Sigmoid colon (tissue), 3 donors: ENCODE measurements around the gene HEATR5A.

ENCODE experiments used
- POLR2A ChIP-seq, 2 donors: fragments of 450-650 bp; IDR thresholded peaks; one replicate each; pipeline ENCODE4 v1.6.1; 2016; ENCODE audit warnings: antibody characterized with exemption in 2 of 2, mild to moderate bottlenecking in 2 of 2, moderate library complexity in 2 of 2
- TF ChIP-seq, protein P1 (sequence below), 4 experiments: fragments of 450-650 bp in 3 of 4; fragments of 200-600 bp in 1 of 4; IDR thresholded peaks; one replicate each; pipeline ENCODE4 v1.5.1; 2016 to 2019; ENCODE audit warnings: antibody characterized with exemption in 4 of 4, mild to moderate bottlenecking in 3 of 4, moderate library complexity in 2 of 4

DNA sequence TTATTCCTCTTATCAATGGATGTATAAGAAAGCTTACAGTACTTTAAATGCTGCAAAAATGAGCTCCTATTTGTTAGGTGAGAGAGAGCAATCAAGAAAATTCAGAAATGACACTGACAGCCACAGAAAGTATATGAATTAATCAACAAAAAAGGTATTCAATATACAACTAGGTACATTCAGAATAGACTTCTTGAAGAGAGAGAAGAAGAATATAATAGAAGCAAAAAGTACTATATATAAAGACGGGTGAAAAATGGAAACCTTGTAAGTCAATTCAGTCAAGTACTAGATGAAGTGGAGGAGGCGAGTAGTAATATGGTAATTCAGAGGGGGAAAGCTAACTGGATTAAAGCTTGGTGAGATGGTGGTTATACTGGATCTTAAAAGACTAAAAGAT is 74.3 kb downstream of the HEATR5A start:
- TF ChIP-seq, protein P1, sequence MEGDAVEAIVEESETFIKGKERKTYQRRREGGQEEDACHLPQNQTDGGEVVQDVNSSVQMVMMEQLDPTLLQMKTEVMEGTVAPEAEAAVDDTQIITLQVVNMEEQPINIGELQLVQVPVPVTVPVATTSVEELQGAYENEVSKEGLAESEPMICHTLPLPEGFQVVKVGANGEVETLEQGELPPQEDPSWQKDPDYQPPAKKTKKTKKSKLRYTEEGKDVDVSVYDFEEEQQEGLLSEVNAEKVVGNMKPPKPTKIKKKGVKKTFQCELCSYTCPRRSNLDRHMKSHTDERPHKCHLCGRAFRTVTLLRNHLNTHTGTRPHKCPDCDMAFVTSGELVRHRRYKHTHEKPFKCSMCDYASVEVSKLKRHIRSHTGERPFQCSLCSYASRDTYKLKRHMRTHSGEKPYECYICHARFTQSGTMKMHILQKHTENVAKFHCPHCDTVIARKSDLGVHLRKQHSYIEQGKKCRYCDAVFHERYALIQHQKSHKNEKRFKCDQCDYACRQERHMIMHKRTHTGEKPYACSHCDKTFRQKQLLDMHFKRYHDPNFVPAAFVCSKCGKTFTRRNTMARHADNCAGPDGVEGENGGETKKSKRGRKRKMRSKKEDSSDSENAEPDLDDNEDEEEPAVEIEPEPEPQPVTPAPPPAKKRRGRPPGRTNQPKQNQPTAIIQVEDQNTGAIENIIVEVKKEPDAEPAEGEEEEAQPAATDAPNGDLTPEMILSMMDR (IDR thresholded peaks at IDR 0.05), result no peak
- no peak for TF ChIP-seq POLR2A (IDR thresholded peaks at IDR 0.05)
